ENCODE results near the gene ANKRD55. TPM values are rescaled to one million over a fixed set of nuclear protein-coding genes. Genes with fewer than 3 reads are reported as not detected.

ANKRD55 gene
- total RNA-seq, 4 donors from 2014 or later = 0.95 TPM; not detected in 3

DNA sequence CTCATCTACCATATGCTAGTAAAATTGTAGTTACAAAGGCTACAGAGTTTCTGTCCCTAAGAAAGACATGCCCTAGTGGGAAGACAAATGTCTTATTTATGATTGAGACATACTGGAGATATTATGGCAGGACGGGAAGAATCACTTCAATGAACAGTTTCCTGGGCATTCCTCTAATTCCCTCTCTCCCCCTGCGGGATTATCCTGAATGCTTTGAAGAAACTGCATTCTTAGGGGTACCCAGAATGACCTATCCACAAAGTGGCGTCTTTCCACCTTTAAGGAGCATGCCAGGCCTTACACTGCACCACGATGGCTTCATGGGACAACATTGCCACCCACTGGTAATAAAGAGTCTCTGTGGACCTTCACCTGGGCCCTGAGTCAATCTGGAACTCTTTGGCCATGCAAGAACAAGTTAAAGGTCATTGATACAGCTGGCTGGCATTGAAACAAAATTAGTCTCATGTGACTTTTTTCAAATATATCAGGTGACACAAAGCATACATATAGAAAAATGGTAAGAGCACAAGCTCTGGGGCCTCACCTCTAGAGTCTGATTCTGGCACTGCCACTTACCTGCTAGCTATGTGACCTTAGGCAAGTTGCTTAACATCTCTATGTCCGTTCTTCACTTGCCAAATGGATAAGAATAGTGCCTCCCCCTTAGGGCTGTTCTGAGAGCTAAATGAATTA is 32.0 kb downstream of the ANKRD55 start:
- intact Hi-C loops (cut with DNase I; ENCODE audit: low total_unique reads) (no loop called here), in situ Hi-C loops (cut with MboI; ENCODE audit: low pct_ligation_motif_present in 1 of 4, low pct_unique_long_range_greater_than_20kb in 1 of 4, low sequenced_read_pairs in 3 of 4) (no loop called here)
- WGBS, 2 donors (ENCODE audit: low coverage in 1 of 2) = 33 to 37% methylated on average over 2 to 5 of the region's 5 CpGs
- no peak overlapping the region for H3K27ac ChIP-seq
- no peaks in the 10 kb centered on the region for H3K4me1 ChIP-seq
- TF ChIP-seq, protein P1, sequence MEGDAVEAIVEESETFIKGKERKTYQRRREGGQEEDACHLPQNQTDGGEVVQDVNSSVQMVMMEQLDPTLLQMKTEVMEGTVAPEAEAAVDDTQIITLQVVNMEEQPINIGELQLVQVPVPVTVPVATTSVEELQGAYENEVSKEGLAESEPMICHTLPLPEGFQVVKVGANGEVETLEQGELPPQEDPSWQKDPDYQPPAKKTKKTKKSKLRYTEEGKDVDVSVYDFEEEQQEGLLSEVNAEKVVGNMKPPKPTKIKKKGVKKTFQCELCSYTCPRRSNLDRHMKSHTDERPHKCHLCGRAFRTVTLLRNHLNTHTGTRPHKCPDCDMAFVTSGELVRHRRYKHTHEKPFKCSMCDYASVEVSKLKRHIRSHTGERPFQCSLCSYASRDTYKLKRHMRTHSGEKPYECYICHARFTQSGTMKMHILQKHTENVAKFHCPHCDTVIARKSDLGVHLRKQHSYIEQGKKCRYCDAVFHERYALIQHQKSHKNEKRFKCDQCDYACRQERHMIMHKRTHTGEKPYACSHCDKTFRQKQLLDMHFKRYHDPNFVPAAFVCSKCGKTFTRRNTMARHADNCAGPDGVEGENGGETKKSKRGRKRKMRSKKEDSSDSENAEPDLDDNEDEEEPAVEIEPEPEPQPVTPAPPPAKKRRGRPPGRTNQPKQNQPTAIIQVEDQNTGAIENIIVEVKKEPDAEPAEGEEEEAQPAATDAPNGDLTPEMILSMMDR (IDR thresholded peaks at IDR 0.05) = peak; percentile 61 to 72 (median 65)
- TF ChIP-seq POLR2AphosphoS5 (IDR thresholded peaks at IDR 0.05) = no peak
- H3K36me3 ChIP-seq = no peaks in the 10 kb centered on the region
- peak; percentile 64 for DNase-seq
- no peaks in the 10 kb centered on the region for H3K27me3 ChIP-seq
- no peaks in the 10 kb centered on the region for H3K9me3 ChIP-seq
- no peak overlapping the region for H3K4me3 ChIP-seq

DNA sequence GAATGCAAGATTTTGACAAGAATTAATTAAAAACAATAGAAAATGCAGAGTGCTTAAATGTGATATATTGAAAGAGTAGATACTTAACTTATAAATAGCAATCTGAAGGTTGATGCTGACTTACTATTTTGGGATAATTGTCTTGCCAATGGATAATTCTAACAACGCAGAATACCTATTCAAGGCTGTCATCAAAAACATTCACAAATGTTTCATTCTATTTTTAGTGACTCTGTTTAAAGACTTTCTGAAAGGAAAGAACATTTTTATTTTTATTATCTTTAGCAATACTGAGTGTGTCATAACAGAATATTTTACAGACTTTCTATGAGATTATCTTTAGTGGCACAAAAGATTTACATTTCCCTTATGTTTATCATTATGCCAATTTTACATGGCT is 38.1 kb downstream of the ANKRD55 start:
- Histone ChIP-seq H3K9me3 (no peaks in the 10 kb centered on the region), H3K27ac (no peak overlapping the region), H3K36me3 (no peaks in the 10 kb centered on the region), H3K4me1 (no peaks in the 10 kb centered on the region), H3K27me3 (no peaks in the 10 kb centered on the region), H3K4me3 (no peak overlapping the region)
- TF ChIP-seq POLR2A (IDR thresholded peaks at IDR 0.05) = no peak
- TF ChIP-seq, protein P1 (IDR thresholded peaks at IDR 0.05) = no peak
- TF ChIP-seq POLR2AphosphoS5 (IDR thresholded peaks at IDR 0.05) = no peak
- no peak for TF ChIP-seq EP300 (IDR thresholded peaks at IDR 0.05; ENCODE audit: low read depth)
- 74 to 90% methylated on average over 1 of the region's 1 CpG for WGBS, 2 donors (ENCODE audit: low coverage in 1 of 2)
- in situ Hi-C loops (cut with MboI; ENCODE audit: low pct_ligation_motif_present in 1 of 4, low pct_unique_long_range_greater_than_20kb in 1 of 4, low sequenced_read_pairs in 3 of 4) = loop anchor here in 3 of 4 donors (10.0 to 25.0 kb wide), 3 partner anchors 210 to 260 kb away; no protein-coding TSS in a partner anchor
- no peak for DNase-seq
- intact Hi-C loops (cut with DNase I; ENCODE audit: low total_unique reads) = no loop called here

DNA sequence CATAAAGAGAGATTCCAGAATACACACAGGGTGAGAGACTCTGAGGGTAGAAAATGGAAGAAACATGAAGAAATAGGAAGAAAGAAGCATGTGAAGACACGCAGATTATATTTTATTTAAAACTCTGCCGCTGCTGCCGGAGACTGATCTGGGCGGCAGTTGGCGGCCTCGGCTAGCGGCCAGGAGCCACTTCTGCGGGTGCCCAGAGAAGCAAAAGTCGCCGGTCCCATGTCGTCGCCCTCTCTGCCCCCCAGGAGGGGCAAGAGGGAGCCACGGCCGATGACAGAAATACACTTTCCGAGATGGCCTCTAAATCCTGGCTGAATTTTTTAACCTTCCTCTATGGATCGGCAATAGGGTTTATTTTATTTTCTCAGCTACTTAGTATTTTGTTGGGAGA is 40.9 kb downstream of the ANKRD55 start:
- in situ Hi-C loops (cut with MboI; ENCODE audit: low pct_ligation_motif_present in 1 of 4, low pct_unique_long_range_greater_than_20kb in 1 of 4, low sequenced_read_pairs in 3 of 4) (loop anchor here in 3 of 4 donors (10.0 to 25.0 kb wide), 3 partner anchors 207 to 257 kb away; no protein-coding TSS in a partner anchor), intact Hi-C loops (cut with DNase I; ENCODE audit: low total_unique reads) (no loop called here)
- no peak for DNase-seq
- Histone ChIP-seq H3K4me3 (no peak overlapping the region), H3K27me3 (no peaks in the 10 kb centered on the region), H3K4me1 (no peaks in the 10 kb centered on the region), H3K9me3 (no peaks in the 10 kb centered on the region), H3K27ac (no peak overlapping the region), H3K36me3 (no peaks in the 10 kb centered on the region)
- WGBS, 2 donors (ENCODE audit: low coverage in 1 of 2) = 83 to 94% methylated on average over 8 to 16 of the region's 16 CpGs
- TF ChIP-seq EP300 (IDR thresholded peaks at IDR 0.05; ENCODE audit: low read depth) = no peak
- TF ChIP-seq, protein P1 (IDR thresholded peaks at IDR 0.05) = no peak
- no peak for TF ChIP-seq POLR2AphosphoS5 (IDR thresholded peaks at IDR 0.05)
- TF ChIP-seq POLR2A (IDR thresholded peaks at IDR 0.05) = no peak

DNA sequence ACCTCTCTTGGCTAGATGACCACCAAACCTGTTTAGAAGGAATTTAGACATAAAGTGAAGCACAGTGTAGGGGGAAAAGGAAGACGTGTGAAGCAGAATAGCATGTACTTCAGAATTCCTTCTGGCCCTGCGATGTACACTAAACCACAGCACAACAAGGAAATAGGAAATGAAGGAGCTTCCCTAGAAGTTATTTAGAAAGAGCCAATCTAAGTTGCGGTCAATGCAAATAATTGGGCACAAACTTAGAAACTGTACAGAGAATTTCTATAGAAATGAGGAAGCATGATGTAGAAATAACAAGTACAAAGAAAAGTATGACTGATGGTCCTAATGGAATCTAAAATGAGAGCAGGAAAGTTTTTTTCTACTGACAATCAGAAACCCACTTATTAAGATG is 41.5 kb downstream of the ANKRD55 start:
- no peak overlapping the region for H3K27ac ChIP-seq
- no peaks in the 10 kb centered on the region for H3K9me3 ChIP-seq
- DNase-seq = no peak
- in situ Hi-C loops (cut with MboI; ENCODE audit: low pct_ligation_motif_present in 1 of 4, low pct_unique_long_range_greater_than_20kb in 1 of 4, low sequenced_read_pairs in 3 of 4) = loop anchor here in 3 of 4 donors (10.0 to 25.0 kb wide), 3 partner anchors 207 to 257 kb away; no protein-coding TSS in a partner anchor
- intact Hi-C loops (cut with DNase I; ENCODE audit: low total_unique reads) = no loop called here
- TF ChIP-seq EP300 (IDR thresholded peaks at IDR 0.05; ENCODE audit: low read depth) (no peak), POLR2A (IDR thresholded peaks at IDR 0.05) (no peak), POLR2AphosphoS5 (IDR thresholded peaks at IDR 0.05) (no peak)
- TF ChIP-seq, protein P1 (IDR thresholded peaks at IDR 0.05) = no peak
- no peaks in the 10 kb centered on the region for H3K36me3 ChIP-seq
- no peaks in the 10 kb centered on the region for H3K27me3 ChIP-seq
- H3K4me3 ChIP-seq = no peak overlapping the region
- no peaks in the 10 kb centered on the region for H3K4me1 ChIP-seq
- WGBS, 2 donors (ENCODE audit: low coverage in 1 of 2) = 69 to 81% methylated on average over 3 of the region's 3 CpGs

Data from transverse colon (tissue), 4 donors.